GM19025 (cell line): ENCODE measurements around the gene IL12A.
A peak's percentile ranks its signal among the peaks of the same experiment; 100 is the strongest.

ENCODE experiments used
- ATAC-seq: cut with Tn5 transposase; IDR thresholded peaks from one replicate; pipeline ENCODE4 v1.9.1; 2021; ENCODE audit warnings: mild to moderate bottlenecking, low read depth, moderate library complexity; ENCODE audit not compliant: unreplicated experiment

IL12A gene

DNA sequence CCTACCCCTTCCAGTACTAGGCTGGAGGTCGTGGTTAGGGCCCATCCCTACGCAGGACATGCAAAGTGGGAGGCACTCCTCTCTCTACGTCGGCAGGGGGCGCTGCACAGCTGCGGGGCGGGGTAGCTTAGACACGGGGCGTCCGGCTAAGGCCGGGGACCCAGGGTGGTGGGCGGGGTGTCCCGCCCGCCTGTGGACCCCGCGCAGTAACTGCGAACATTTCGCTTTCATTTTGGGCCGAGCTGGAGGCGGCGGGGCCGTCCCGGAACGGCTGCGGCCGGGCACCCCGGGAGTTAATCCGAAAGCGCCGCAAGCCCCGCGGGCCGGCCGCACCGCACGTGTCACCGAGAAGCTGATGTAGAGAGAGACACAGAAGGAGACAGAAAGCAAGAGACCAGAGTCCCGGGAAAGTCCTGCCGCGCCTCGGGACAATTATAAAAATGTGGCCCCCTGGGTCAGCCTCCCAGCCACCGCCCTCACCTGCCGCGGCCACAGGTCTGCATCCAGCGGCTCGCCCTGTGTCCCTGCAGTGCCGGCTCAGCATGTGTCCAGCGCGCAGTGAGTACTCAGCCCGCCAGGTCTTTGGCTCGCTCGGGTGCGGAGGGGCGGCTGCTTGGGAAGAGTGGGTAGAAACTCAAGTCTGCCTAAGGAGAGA, at the start of gene IL12A:
IL12A (plus strand) TSS at position 219 of the 655 bp plus-strand sequence.
- peak; percentile 87 for ATAC-seq

- ATAC-seq: no peak
These were observed 47.3 kb upstream of the IL12A start for GRCh38 chr3:159941038-159942000.

GRCh38 chr3:159944781-159945180, 43.9 kb upstream of the IL12A start:
- ATAC-seq: no peak

DNA sequence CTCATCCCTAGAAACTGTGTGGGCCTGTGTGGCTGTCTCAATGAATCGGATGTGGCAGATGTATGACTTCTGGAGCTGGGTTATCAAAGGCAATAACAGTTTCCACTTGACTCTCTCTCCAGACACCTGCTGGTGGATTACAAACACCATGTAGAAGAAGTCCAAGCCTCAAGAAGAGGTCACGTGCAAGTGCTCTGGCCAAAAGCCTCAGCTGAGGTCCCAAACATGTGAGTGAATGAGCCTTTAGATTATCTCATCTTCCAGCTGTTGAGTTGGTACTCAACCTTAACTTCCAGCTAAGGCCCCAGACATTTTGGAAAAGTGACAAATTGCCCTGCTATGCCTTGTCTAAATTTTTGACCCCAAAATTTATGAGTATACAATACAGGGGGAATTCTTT, 42.7 kb upstream of the IL12A start:
- no peak for ATAC-seq

DNA sequence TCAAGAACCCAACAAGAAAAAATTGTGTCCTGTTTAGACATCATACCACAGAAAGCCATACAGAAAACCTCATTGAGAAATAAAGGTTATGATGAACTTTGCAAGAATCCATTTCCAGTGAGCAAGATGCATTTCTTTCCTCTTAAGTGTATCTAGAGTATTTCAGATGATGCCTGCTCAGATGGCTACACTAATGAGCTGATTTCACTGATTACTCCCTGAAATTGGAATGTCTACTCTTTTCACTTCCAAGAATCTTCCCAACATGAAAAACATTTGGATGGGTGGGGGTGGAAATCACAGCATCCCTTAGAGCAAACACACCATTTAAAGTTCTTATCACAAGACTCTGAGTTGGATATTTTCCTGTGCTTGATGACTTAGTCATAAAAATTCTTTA, 41.4 kb upstream of the IL12A start:
- ATAC-seq: no peak

DNA sequence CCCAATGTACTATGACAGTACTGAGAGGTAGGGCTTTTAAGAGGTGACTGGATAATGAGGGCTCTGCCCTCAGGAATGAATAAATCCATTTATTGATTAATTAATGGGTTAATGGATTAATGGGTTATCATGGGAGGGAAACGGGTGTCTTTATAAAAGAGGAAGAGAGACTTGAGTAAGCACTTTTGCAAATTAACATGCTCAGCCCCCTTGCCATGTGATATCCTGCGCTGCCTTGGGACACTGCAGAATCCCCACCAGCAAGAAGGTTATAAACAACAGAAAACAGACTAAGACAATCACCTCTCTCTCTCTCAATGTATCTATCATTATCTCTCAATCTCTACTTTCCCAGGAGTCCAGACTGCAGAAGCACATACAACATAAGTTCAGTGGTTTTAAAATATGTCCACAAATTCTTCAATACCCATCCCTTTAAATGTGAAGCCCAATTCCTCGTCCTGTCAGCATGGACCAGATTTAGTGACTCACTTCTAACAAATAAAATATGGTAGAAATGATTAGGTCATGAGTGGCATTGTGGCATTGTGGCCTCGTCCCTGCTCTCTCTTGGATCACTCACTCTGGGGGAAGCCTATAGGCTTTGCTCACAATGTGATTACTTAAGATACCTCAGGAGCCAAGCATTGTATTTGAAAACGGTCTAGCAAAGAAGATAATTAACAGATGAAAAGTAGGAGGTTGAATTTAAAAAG, 40.0 kb upstream of the IL12A start:
- no peak for ATAC-seq

- ATAC-seq: peak; percentile 76
These were observed 38.3 kb upstream of the IL12A start for GRCh38 chr3:159950156-159950898.

DNA sequence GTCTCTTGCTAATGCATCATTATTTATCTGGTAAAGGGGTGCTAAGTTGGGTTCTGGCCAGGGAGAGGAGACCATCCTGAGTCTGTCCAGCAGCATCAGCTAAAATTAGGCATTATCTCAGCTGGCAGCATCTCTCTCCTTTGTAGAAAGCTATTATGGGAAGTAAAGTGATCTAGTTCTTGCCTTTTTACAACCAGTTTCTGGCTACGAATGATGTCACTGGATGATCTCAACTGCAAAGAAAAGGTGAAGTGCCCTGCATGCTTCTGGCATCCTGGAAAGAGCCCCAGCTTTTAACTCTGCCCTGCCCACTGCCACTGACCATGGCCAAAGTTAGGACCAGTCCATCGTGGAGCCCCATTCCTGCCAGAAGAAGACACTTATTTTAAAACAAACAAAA, 37.1 kb upstream of the IL12A start:
- no peak for ATAC-seq

- no peak for ATAC-seq
These were observed 35.1 kb upstream of the IL12A start for GRCh38 chr3:159953325-159954085.

GRCh38 chr3:159960188-159961148, 28.2 kb upstream of the IL12A start:
- ATAC-seq: no peak

DNA sequence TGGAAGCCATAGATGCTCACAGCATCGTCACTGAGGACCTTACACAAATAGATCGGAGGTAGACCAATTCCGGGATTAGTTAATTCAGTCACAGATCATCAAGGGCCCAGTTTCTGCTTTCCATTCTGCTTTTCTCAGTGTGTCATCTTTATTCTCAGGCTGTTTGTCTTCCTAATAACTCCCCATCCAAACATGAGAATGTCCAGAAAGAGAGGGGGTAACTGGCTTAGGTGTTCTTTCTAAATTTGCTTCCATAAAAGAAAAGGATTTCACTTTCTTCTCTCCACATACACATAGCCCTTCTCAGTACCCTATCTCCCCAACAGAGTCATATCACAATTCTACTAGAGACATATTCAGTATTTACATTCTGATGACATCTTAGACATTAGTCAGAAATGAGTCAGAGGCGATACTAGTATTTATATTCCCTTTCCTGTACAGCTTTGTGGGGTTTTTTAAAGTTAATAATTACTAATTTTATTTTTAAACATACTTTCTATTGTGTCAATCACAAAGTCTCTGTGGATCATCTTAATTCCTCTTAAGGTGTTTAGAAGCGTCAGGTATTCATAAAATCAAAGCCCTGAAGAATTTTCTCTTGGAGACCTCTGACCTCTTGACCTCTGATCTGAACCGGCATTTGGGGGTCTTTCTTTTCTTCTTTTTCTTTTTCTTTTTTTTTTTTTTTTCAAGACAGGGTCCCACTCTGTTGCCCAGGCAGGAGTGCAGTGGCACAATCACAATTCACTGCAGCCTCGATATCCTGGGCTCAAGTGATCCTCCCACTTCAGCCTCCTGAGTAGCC, 24.3 kb upstream of the IL12A start:
- ATAC-seq: peak; percentile 99

- ATAC-seq: no peak
These were observed 17.3 kb upstream of the IL12A start for GRCh38 chr3:159971311-159971710.

DNA sequence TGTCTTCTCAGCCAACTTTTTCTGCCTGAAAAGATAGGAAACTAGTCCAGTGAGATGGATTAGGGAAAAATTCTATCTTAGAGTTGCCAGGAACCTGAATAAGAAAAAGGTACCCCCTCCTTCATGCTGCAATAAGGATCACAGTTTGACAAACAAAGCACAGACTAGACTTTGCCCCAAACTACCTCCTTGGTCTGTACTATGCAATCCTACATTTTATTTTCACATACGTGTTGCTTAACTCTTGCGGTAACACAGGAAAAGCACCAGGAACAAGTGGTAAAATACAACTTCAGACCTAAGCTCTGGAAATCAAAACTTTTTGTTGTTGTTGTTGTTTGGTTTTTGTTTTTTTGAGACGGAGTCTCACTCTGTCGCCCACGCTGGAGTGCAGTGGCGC, 11.3 kb upstream of the IL12A start:
- no peak for ATAC-seq

- peak; percentile 98 for ATAC-seq
These were observed 10.3 kb upstream of the IL12A start for GRCh38 chr3:159978353-159978752.

- no peak for ATAC-seq
These were observed 9.5 kb upstream of the IL12A start for GRCh38 chr3:159978918-159979703.

GRCh38 chr3:159982442-159982974, 6.1 kb upstream of the IL12A start:
- no peak for ATAC-seq

DNA sequence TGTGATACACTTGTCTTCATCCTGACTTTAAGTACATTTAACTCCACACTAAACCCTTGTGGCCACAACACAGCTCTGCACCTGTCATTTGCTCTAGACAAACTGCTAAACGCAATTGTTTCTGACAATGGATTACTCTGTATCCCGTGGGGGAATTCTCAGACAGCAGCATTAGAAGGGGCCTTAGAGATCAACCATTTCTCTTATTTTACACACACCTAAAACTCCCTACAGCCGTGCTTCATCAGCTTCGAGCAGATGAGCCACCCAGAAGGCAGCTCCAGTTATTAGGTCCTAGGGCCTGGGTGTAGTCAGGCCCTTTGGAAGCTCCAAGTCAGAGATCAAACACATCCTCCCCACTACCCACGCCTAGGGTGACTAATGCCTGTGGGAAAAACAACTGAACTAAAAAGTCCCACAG, 1.3 kb upstream of the IL12A start:
- no peak for ATAC-seq
